ENCODE data around the gene IFNA8. TPM values are rescaled to one million over a fixed set of nuclear protein-coding genes. Genes with fewer than 3 reads are reported as not detected.
"Not testable (repeated sequence)": the region's sequence is repeated elsewhere in the genome, so short reads cannot be mapped to it uniquely, and the experiment has no call there.

IFNA8 gene
- total RNA-seq (2014; rRNA removed; shearing (Covaris generic)): not detected in 2 replicates

- in situ Hi-C loops (cut with HindIII; ENCODE audit: low sequenced_read_pairs): no loop called here
- DNase-seq (ENCODE audit: low spot score): no peak
Observed at GRCh38 chr9:21408817-21409216, at the start of gene IFNA8. IFNA8 (plus strand) TSS chr9:21409117; CDS start chr9:21409177, 60 bp downstream.

- no peak for DNase-seq (ENCODE audit: low spot score)
- in situ Hi-C loops (cut with HindIII; ENCODE audit: low sequenced_read_pairs): no loop called here
Observed at GRCh38 chr9:21362287-21362686, 46.6 kb upstream of the IFNA8 start.

- DNase-seq (ENCODE audit: low spot score); in situ Hi-C loops (cut with HindIII; ENCODE audit: low sequenced_read_pairs): not testable (repeated sequence)
Observed at GRCh38 chr9:21367169-21367568, 41.7 kb upstream of the IFNA8 start.

GRCh38 chr9:21367957-21368356, 41.0 kb upstream of the IFNA8 start, which contains the start of gene IFNA13:
IFNA13 (minus strand) TSS chr9:21368057; CDS start chr9:21368010, 47 bp downstream.
- in situ Hi-C loops (cut with HindIII; ENCODE audit: low sequenced_read_pairs): no loop called here
- DNase-seq (ENCODE audit: low spot score): no peak

- DNase-seq (ENCODE audit: low spot score); in situ Hi-C loops (cut with HindIII; ENCODE audit: low sequenced_read_pairs): not testable (repeated sequence)
Observed at GRCh38 chr9:21371467-21371866, 37.5 kb upstream of the IFNA8 start.

- in situ Hi-C loops (cut with HindIII; ENCODE audit: low sequenced_read_pairs): no loop called here
- DNase-seq (ENCODE audit: low spot score): no peak
Observed at GRCh38 chr9:21381448-21382339, 27.2 kb upstream of the IFNA8 start.

GRCh38 chr9:21383627-21384026, 25.3 kb upstream of the IFNA8 start:
- in situ Hi-C loops (cut with HindIII; ENCODE audit: low sequenced_read_pairs): no loop called here
- DNase-seq (ENCODE audit: low spot score): no peak

- in situ Hi-C loops (cut with HindIII; ENCODE audit: low sequenced_read_pairs): no loop called here
Observed at GRCh38 chr9:21385131-21385670, 23.7 kb upstream of the IFNA8 start, which contains the start of gene IFNA2. IFNA2 (minus strand) TSS chr9:21385398; CDS start chr9:21385329, 69 bp downstream.

GRCh38 chr9:21392270-21392669, 16.6 kb upstream of the IFNA8 start:
- in situ Hi-C loops (cut with HindIII; ENCODE audit: low sequenced_read_pairs): no loop called here
- DNase-seq (ENCODE audit: low spot score): peak; percentile 9

More at GRCh38 chr9:21385131-21385670, 23.7 kb upstream of the IFNA8 start, which contains the start of gene IFNA2:
- no peak for DNase-seq (ENCODE audit: low spot score)

GRCh38 chr9:21395778-21396717, 12.9 kb upstream of the IFNA8 start:
- in situ Hi-C loops (cut with HindIII; ENCODE audit: low sequenced_read_pairs): no loop called here
- DNase-seq (ENCODE audit: low spot score): peak; percentile 71

GRCh38 chr9:21398955-21399489, 9.9 kb upstream of the IFNA8 start:
- in situ Hi-C loops (cut with HindIII; ENCODE audit: low sequenced_read_pairs): no loop called here
- DNase-seq (ENCODE audit: low spot score): no peak

- in situ Hi-C loops (cut with HindIII; ENCODE audit: low sequenced_read_pairs): no loop called here
- DNase-seq (ENCODE audit: low spot score): no peak
Observed at GRCh38 chr9:21399956-21400355, 9.0 kb upstream of the IFNA8 start.

- in situ Hi-C loops (cut with HindIII; ENCODE audit: low sequenced_read_pairs): no loop called here
Observed at GRCh38 chr9:21402386-21403251, 6.3 kb upstream of the IFNA8 start.

GRCh38 chr9:21404146-21404545, 4.8 kb upstream of the IFNA8 start:
- DNase-seq (ENCODE audit: low spot score): no peak
- in situ Hi-C loops (cut with HindIII; ENCODE audit: low sequenced_read_pairs): no loop called here

More at GRCh38 chr9:21402386-21403251, 6.3 kb upstream of the IFNA8 start:
- peak; percentile 50 for DNase-seq (ENCODE audit: low spot score)

GRCh38 chr9:21412107-21412506, 3.2 kb downstream of the IFNA8 start:
- in situ Hi-C loops (cut with HindIII; ENCODE audit: low sequenced_read_pairs): no loop called here
- DNase-seq (ENCODE audit: low spot score): no peak

GRCh38 chr9:21413151-21413550, 4.2 kb downstream of the IFNA8 start:
- DNase-seq (ENCODE audit: low spot score): peak; percentile 16
- in situ Hi-C loops (cut with HindIII; ENCODE audit: low sequenced_read_pairs): no loop called here

- in situ Hi-C loops (cut with HindIII; ENCODE audit: low sequenced_read_pairs): no loop called here
- no peak for DNase-seq (ENCODE audit: low spot score)
Observed at GRCh38 chr9:21413624-21414023, 4.7 kb downstream of the IFNA8 start.

Data from G401 (cell line).